PFSK-1 (cell line): ENCODE results near the gene SLC6A7.

Experiments used
- FOXP2 ChIP-seq: optimal IDR thresholded peaks from 2 replicates; pipeline ENCODE3; 2011; ENCODE audit warnings: borderline replicate concordance, control low read depth, inconsistent platforms; ENCODE audit not compliant: insufficient read depth; ENCODE audit errors: extremely low read length, extremely low read depth
- POLR2AphosphoS5 ChIP-seq: IDR thresholded peaks from 2 replicates; pipeline ENCODE4 v1.6.1; 2012; ENCODE audit warnings: low read depth, mild to moderate bottlenecking, control low read depth, low read length, moderate library complexity
- SIN3A ChIP-seq: IDR thresholded peaks from 2 replicates; pipeline ENCODE4 v1.6.1; 2012; ENCODE audit warnings: mild to moderate bottlenecking, low read length, moderate library complexity, borderline replicate concordance; ENCODE audit not compliant: insufficient read depth
- TAF1 ChIP-seq: IDR thresholded peaks from 2 replicates; pipeline ENCODE4 v1.6.1; 2012; ENCODE audit warnings: low read length, control low read depth, borderline replicate concordance; ENCODE audit not compliant: insufficient read depth
- TF ChIP-seq, protein P1 (sequence below), 2 experiments: IDR thresholded peaks; 2 replicates each; pipeline versions ENCODE4 v1.6.1 to v1.8.0; 2011 to 2012; ENCODE audit warnings: low read depth in 2 of 2, low read length in 2 of 2, control low read depth in 1 of 2, inconsistent platforms in 1 of 2, mild to moderate bottlenecking in 1 of 2, moderate library complexity in 1 of 2; ENCODE audit not compliant: insufficient read depth in 1 of 2

SLC6A7 gene

DNA sequence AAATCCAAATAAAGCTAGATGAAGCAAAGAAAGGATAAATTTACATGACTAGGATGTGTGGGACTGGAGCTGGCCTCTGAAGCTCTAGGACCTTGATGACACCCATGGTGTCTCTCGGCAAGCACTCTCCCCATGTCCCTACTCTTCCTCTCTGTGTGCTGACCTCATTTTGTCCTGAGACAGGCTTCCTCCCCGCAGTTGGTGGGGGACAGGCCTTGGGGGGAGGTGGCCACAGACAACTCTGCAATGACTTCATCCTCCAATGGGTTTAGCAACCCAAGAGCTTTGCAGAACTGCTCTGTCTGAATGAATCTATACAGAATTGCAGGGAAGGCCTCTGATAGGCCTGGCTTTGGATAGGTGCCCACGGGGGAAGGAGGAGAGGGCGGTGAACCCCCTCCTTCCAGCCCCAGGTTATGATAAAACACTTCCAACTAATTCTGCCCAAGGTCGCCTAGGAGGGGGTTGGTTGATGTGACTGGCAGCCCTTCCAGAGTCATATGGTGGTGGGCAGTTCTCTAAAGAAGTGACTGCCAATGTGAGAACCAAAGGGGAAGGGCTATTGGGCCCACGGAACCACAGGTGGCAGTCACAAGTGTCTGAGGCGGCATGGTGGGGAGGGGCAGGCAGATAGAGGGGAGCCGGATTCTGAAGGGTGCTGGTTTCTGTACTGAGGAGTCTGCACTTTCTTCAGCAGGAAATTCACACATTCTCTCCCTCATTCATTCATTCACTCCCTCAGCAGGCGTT is 6.0 kb downstream of the SLC6A7 start:
- TF ChIP-seq, protein P1, sequence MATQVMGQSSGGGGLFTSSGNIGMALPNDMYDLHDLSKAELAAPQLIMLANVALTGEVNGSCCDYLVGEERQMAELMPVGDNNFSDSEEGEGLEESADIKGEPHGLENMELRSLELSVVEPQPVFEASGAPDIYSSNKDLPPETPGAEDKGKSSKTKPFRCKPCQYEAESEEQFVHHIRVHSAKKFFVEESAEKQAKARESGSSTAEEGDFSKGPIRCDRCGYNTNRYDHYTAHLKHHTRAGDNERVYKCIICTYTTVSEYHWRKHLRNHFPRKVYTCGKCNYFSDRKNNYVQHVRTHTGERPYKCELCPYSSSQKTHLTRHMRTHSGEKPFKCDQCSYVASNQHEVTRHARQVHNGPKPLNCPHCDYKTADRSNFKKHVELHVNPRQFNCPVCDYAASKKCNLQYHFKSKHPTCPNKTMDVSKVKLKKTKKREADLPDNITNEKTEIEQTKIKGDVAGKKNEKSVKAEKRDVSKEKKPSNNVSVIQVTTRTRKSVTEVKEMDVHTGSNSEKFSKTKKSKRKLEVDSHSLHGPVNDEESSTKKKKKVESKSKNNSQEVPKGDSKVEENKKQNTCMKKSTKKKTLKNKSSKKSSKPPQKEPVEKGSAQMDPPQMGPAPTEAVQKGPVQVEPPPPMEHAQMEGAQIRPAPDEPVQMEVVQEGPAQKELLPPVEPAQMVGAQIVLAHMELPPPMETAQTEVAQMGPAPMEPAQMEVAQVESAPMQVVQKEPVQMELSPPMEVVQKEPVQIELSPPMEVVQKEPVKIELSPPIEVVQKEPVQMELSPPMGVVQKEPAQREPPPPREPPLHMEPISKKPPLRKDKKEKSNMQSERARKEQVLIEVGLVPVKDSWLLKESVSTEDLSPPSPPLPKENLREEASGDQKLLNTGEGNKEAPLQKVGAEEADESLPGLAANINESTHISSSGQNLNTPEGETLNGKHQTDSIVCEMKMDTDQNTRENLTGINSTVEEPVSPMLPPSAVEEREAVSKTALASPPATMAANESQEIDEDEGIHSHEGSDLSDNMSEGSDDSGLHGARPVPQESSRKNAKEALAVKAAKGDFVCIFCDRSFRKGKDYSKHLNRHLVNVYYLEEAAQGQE (IDR thresholded peaks at IDR 0.05; ENCODE audit: insufficient read depth in 1 of 2, low read depth in 2 of 2, low read length in 2 of 2), result no peak
- no peak for TF ChIP-seq FOXP2
- no peak for TF ChIP-seq SIN3A
- no peak for TF ChIP-seq POLR2AphosphoS5
- no peak for TF ChIP-seq TAF1

DNA sequence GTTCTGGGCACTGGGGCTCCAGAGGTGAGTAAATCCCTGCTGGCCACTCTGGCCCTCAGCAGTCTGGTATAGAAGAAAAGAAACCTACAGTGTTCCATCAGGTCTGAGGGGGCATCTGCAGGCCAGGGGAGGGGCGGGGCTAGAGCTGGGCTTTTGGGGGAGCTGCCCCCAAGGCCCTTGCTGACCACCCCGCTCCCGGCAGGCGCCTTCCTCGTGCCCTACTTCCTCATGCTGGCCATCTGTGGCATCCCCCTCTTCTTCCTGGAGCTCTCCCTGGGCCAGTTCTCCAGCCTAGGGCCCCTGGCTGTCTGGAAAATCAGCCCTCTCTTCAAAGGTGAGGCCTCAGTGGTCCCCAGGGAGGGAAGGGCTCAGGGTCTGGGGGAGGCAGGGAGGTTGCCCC is 6.7 kb downstream of the SLC6A7 start:
- TF ChIP-seq, protein P1 (IDR thresholded peaks at IDR 0.05; ENCODE audit: insufficient read depth in 1 of 2, low read depth in 2 of 2, low read length in 2 of 2), result no peak
- TF ChIP-seq FOXP2 (no peak), SIN3A (no peak), POLR2AphosphoS5 (no peak), TAF1 (no peak)

DNA sequence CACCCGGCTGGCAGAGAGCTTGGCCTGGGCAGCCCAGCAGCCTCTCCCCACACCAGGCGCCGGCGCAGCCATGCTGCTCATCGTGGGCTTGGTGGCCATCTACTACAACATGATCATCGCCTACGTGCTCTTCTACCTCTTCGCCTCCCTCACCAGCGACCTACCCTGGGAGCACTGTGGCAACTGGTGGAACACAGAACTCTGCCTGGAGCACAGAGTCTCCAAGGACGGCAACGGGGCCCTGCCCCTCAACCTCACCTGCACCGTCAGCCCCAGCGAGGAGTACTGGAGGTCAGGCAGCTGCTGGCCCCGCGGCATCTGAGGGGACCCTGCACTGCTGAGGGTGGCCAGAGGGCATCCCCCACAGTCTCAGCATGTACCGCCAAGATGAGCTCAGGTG is 7.1 kb downstream of the SLC6A7 start:
- no peak for TF ChIP-seq POLR2AphosphoS5
- no peak for TF ChIP-seq SIN3A
- TF ChIP-seq FOXP2, result no peak
- TF ChIP-seq, protein P1 (IDR thresholded peaks at IDR 0.05; ENCODE audit: insufficient read depth in 1 of 2, low read depth in 2 of 2, low read length in 2 of 2), result no peak

DNA sequence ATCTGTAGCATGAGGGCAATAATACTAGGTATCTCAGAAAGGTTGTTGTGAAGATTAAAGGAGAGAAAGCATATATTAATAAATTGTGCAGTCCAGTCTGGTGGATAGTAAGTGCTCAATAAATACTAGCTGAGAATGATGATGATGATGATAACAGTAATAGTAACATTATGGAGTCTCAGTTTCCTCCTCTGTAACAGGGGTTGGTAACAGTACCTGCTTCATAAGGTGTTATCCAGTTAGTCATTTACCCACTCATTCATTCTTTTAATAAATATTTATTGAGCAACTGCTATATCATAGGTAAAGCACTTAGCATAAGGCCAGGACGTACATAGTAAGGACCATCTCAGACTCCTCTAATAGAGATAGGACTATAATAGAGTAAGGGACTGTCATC is 7.6 kb downstream of the SLC6A7 start:
- TF ChIP-seq TAF1 (no peak), FOXP2 (no peak), SIN3A (no peak)
- TF ChIP-seq, protein P1 (IDR thresholded peaks at IDR 0.05; ENCODE audit: insufficient read depth in 1 of 2, low read depth in 2 of 2, low read length in 2 of 2), result no peak

DNA sequence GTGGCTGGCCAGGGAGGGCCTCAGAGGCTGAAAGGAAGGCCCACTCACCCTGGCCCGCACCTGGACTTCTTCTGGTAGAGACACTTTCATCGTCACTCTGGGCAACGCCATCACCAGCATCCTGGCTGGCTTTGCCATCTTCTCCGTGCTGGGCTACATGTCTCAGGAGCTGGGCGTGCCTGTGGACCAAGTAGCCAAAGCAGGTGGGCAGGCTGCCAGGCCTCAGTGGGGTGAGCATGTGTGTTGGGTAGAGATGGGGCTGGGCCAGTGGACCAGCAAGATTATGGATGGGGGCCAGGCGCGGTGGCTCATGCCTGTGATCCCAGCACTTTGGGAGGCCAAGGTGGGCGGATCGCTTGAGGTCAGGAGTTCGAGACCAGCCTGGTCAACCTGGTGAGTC is 12.6 kb downstream of the SLC6A7 start:
- TF ChIP-seq TAF1, result no peak
- no peak for TF ChIP-seq FOXP2
- TF ChIP-seq, protein P1 (IDR thresholded peaks at IDR 0.05; ENCODE audit: insufficient read depth in 1 of 2, low read depth in 2 of 2, low read length in 2 of 2), result no peak
- no peak for TF ChIP-seq POLR2AphosphoS5
- TF ChIP-seq SIN3A, result no peak
